DND-41 (cell line): ENCODE data around the gene HELB.

ENCODE experiments used
- ATAC-seq: fragments of 200-7000 bp; cut with Tn5 transposase; 3 replicates; pipeline ENCODE4 v1.9.1; 2021; ENCODE audit warnings: low read depth; ENCODE audit not compliant: insufficient read depth
- DNase-seq: peaks from one replicate; pipeline ENCODE4 v3.0.0-alpha.2; 2020
- H2AFZ ChIP-seq: 2 replicates; pipeline ENCODE4 v1.6.0; 2012; ENCODE audit warnings: low read depth, low read length
- H3K27ac ChIP-seq: 2 replicates; pipeline ENCODE4 v1.5.1; 2012; ENCODE audit warnings: low read length, inconsistent platforms
- H3K27me3 ChIP-seq: fragments of 200-600 bp; sonication (generic); 2 replicates; pipeline ENCODE4 v1.6.0; 2012; ENCODE audit warnings: low read length, mild to moderate bottlenecking, inconsistent platforms; ENCODE audit not compliant: insufficient read depth, poor library complexity
- H3K36me3 ChIP-seq: 2 replicates; pipeline ENCODE4 v1.5.1; 2012; ENCODE audit warnings: low read length, inconsistent platforms; ENCODE audit not compliant: insufficient read depth
- H3K4me1 ChIP-seq: 2 replicates; pipeline ENCODE4 v1.5.1; 2012; ENCODE audit warnings: mild to moderate bottlenecking, low read length; ENCODE audit not compliant: insufficient read depth
- H3K4me2 ChIP-seq: 2 replicates; pipeline ENCODE4 v1.6.0; 2012; ENCODE audit warnings: mild to moderate bottlenecking, moderate library complexity, low read length, inconsistent platforms; ENCODE audit not compliant: insufficient read depth
- H3K4me3 ChIP-seq, 2 experiments: fragments of 200-600 bp in 1 of 2; shearing (Covaris generic) in 1 of 2; 2 replicates each; pipeline ENCODE4 v1.5.1; 2012 to 2016; ENCODE audit warnings: inconsistent platforms in 2 of 2, low read length in 2 of 2, mild to moderate bottlenecking in 2 of 2, low read depth in 1 of 2, moderate library complexity in 1 of 2
- H3K79me2 ChIP-seq: 2 replicates; pipeline ENCODE4 v1.6.0; 2012; ENCODE audit warnings: low read length, inconsistent platforms; ENCODE audit not compliant: insufficient read depth
- H3K9ac ChIP-seq: 2 replicates; pipeline ENCODE4 v1.6.0; 2012; ENCODE audit warnings: low read depth, mild to moderate bottlenecking, inconsistent platforms, low read length, moderate library complexity
- H3K9me3 ChIP-seq: 2 replicates; pipeline ENCODE4 v1.5.1; 2012; ENCODE audit warnings: low read length, moderate library complexity, mild to moderate bottlenecking, inconsistent platforms; ENCODE audit not compliant: insufficient read depth, severe bottlenecking
- H4K20me1 ChIP-seq: 2 replicates; pipeline ENCODE4 v1.6.0; 2012; ENCODE audit warnings: low read length; ENCODE audit not compliant: insufficient read depth
- CTCF ChIP-seq: IDR thresholded peaks from 2 replicates; pipeline ENCODE4 v1.5.1; 2012; ENCODE audit warnings: borderline replicate concordance, low read length, moderate library complexity, mild to moderate bottlenecking; ENCODE audit not compliant: poor library complexity, severe bottlenecking; ENCODE audit errors: extremely low read depth
- EZH2 ChIP-seq: IDR thresholded peaks from 3 replicates; pipeline ENCODE4 v1.6.1; 2012; ENCODE audit warnings: borderline replicate concordance, low read depth, mild to moderate bottlenecking, moderate library complexity, low read length, inconsistent platforms; ENCODE audit not compliant: severe bottlenecking

The HELB gene

GRCh38 chr12:66340131-66340530 lies 37.8 kb downstream of the HELB start:
- Histone ChIP-seq H3K27me3 (no peaks in the 10 kb centered on the region), H3K4me3 (no peak overlapping the region), H3K79me2 (no peaks in the 10 kb centered on the region), H2AFZ (no peak overlapping the region), H3K9ac (no peak overlapping the region), H3K9me3 (peaks cover 15% of the 10 kb centered on the region), H3K4me2 (no peak overlapping the region), H3K4me1 (peaks cover 1% of the 10 kb centered on the region; the same call in 1 of the 2 replicates), H3K36me3 (peaks cover 52% of the 10 kb centered on the region), H4K20me1 (no peaks in the 10 kb centered on the region), H3K27ac (no peak overlapping the region)
- TF ChIP-seq EZH2 (no peak), CTCF (no peak)
- ATAC-seq (no peak), DNase-seq (no peak)

- no peak overlapping the region for H3K4me3 ChIP-seq
- no peak overlapping the region for H3K9ac ChIP-seq
- no peak for ATAC-seq
- no peak for DNase-seq
- TF ChIP-seq EZH2 (no peak), CTCF (no peak)
- H2AFZ ChIP-seq = no peak overlapping the region
- H4K20me1 ChIP-seq = no peaks in the 10 kb centered on the region
- H3K9me3 ChIP-seq = peaks cover 15% of the 10 kb centered on the region
- H3K4me2 ChIP-seq = no peak overlapping the region
- H3K36me3 ChIP-seq = peaks cover 52% of the 10 kb centered on the region
- peaks cover 3% of the 10 kb centered on the region; the same call in 1 of the 2 replicates for H3K4me1 ChIP-seq
- no peak overlapping the region for H3K27ac ChIP-seq
- H3K79me2 ChIP-seq = no peaks in the 10 kb centered on the region
- no peaks in the 10 kb centered on the region for H3K27me3 ChIP-seq
These were observed 38.8 kb downstream of the HELB start for GRCh38 chr12:66341126-66341525.

GRCh38 chr12:66345212-66345611 lies 42.9 kb downstream of the HELB start:
- Histone ChIP-seq H3K9me3 (peaks cover 15% of the 10 kb centered on the region), H3K4me2 (no peak overlapping the region), H4K20me1 (no peaks in the 10 kb centered on the region), H2AFZ (no peak overlapping the region), H3K36me3 (peaks cover 35% of the 10 kb centered on the region), H3K79me2 (no peaks in the 10 kb centered on the region), H3K4me1 (peaks cover 3% of the 10 kb centered on the region; the same call in 1 of the 2 replicates), H3K4me3 (no peak overlapping the region), H3K27ac (no peak overlapping the region), H3K27me3 (no peaks in the 10 kb centered on the region), H3K9ac (no peak overlapping the region)
- no peak for TF ChIP-seq CTCF
- no peak for TF ChIP-seq EZH2
- DNase-seq (no peak), ATAC-seq (no peak)

- no peak overlapping the region for H3K9ac ChIP-seq
- ATAC-seq (no peak), DNase-seq (no peak)
- no peaks in the 10 kb centered on the region for H4K20me1 ChIP-seq
- no peaks in the 10 kb centered on the region for H3K27me3 ChIP-seq
- no peak for TF ChIP-seq EZH2
- TF ChIP-seq CTCF = no peak
- H2AFZ ChIP-seq = no peak overlapping the region
- H3K4me1 ChIP-seq = peaks cover 3% of the 10 kb centered on the region; the same call in 1 of the 2 replicates
- no peaks in the 10 kb centered on the region for H3K79me2 ChIP-seq
- H3K36me3 ChIP-seq = peaks cover 27% of the 10 kb centered on the region
- H3K4me2 ChIP-seq = no peak overlapping the region
- no peak overlapping the region for H3K4me3 ChIP-seq
- peaks cover 14% of the 10 kb centered on the region for H3K9me3 ChIP-seq
- H3K27ac ChIP-seq = no peak overlapping the region
These were observed 43.7 kb downstream of the HELB start for GRCh38 chr12:66345956-66346355.
